NCI-H748 (cell line): Measurements from ENCODE around the gene ATG7.
"Not testable (repeated sequence)": the region's sequence is repeated elsewhere in the genome, so short reads cannot be mapped to it uniquely, and the experiment has no call there.

Source experiments
- DNase-seq: peaks from one replicate; lab custom pipeline; 2025; ENCODE audit not compliant: unreplicated experiment; lab: John Stamatoyannopoulos, UW

ATG7 gene

GRCh38 chr3:11498646-11499045 is 226.4 kb downstream of the ATG7 start:
- DNase-seq: peak; percentile 65

GRCh38 chr3:11499144-11499543 is 226.9 kb downstream of the ATG7 start:
- DNase-seq: no peak

- DNase-seq: not testable (repeated sequence)
Observed at GRCh38 chr3:11502413-11502812, 230.2 kb downstream of the ATG7 start.

GRCh38 chr3:11507719-11508118 is 235.5 kb downstream of the ATG7 start:
- no peak for DNase-seq

GRCh38 chr3:11508346-11509172 is 236.4 kb downstream of the ATG7 start:
- DNase-seq: peak; percentile 30

GRCh38 chr3:11509173-11510000 is 237.2 kb downstream of the ATG7 start:
- peak; percentile 86 for DNase-seq

- DNase-seq: peak; percentile 62
Observed at GRCh38 chr3:11510001-11510340, 237.8 kb downstream of the ATG7 start.

GRCh38 chr3:11510356-11510755 is 238.2 kb downstream of the ATG7 start:
- peak; percentile 60 for DNase-seq

GRCh38 chr3:11511606-11512005 is 239.4 kb downstream of the ATG7 start:
- DNase-seq: not testable (repeated sequence)

GRCh38 chr3:11513125-11513816 is 241.1 kb downstream of the ATG7 start:
- DNase-seq: not testable (repeated sequence)

GRCh38 chr3:11513817-11514135 is 241.6 kb downstream of the ATG7 start:
- DNase-seq: no peak

- peak; percentile 35 for DNase-seq
Observed at GRCh38 chr3:11514191-11514821, 242.1 kb downstream of the ATG7 start.

- DNase-seq: no peak
Observed at GRCh38 chr3:11517601-11518000, 245.4 kb downstream of the ATG7 start.

GRCh38 chr3:11521167-11521566 is 249.0 kb downstream of the ATG7 start:
- DNase-seq: no peak

GRCh38 chr3:11522398-11522715 is 250.2 kb downstream of the ATG7 start:
- DNase-seq: no peak

- no peak for DNase-seq
Observed at GRCh38 chr3:11522953-11523571, 250.9 kb downstream of the ATG7 start.

GRCh38 chr3:11523572-11524101 is 251.4 kb downstream of the ATG7 start:
- DNase-seq: peak; percentile 51

GRCh38 chr3:11526121-11526520 is 253.9 kb downstream of the ATG7 start:
- DNase-seq: not testable (repeated sequence)

- no peak for DNase-seq
Observed at GRCh38 chr3:11529281-11529680, 257.1 kb downstream of the ATG7 start.

- peak; percentile 81 for DNase-seq
Observed at GRCh38 chr3:11530153-11530721, 258.0 kb downstream of the ATG7 start.
